Coronary artery (tissue), 2 donors: ENCODE data around the gene SLC6A12.

Source experiments
- DNase-seq: peaks from one replicate; pipeline ENCODE4 v3.0.0-alpha.2; 2017; ENCODE audit warnings: low spot score
- H3K27ac ChIP-seq, 2 donors: fragments of 200-600 bp; sonication (generic); one replicate each; pipeline ENCODE4 v1.5.1; 2016 to 2019
- H3K4me3 ChIP-seq: fragments of 200-600 bp; sonication (generic); 2 replicates; pipeline ENCODE4 v1.5.1; 2016; ENCODE audit warnings: mild to moderate bottlenecking, moderate library complexity
- CTCF ChIP-seq: fragments of 200-600 bp; sonication (generic); IDR thresholded peaks from one replicate; pipeline ENCODE4 v1.5.1; 2019; ENCODE audit warnings: antibody characterized with exemption

The SLC6A12 gene

GRCh38 chr12:256225-256624 is 42.3 kb upstream of the SLC6A12 start:
- no peak for DNase-seq
- H3K4me3 ChIP-seq: no peak overlapping the region
- H3K27ac ChIP-seq: no peak overlapping the region
- no peak for TF ChIP-seq CTCF

GRCh38 chr12:254912-255311 is 41.0 kb upstream of the SLC6A12 start:
- Histone ChIP-seq H3K27ac (no peak overlapping the region), H3K4me3 (no peak overlapping the region)
- no peak for TF ChIP-seq CTCF
- no peak for DNase-seq

GRCh38 chr12:254039-254438 is 40.1 kb upstream of the SLC6A12 start:
- no peak for DNase-seq
- Histone ChIP-seq H3K4me3 (no peak overlapping the region), H3K27ac (no peak overlapping the region)
- no peak for TF ChIP-seq CTCF

- TF ChIP-seq CTCF: no peak
- Histone ChIP-seq H3K27ac (no peak overlapping the region), H3K4me3 (no peak overlapping the region)
- DNase-seq: no peak
Measured at GRCh38 chr12:253116-253831, 39.3 kb upstream of the SLC6A12 start.

- Histone ChIP-seq H3K27ac (no peak overlapping the region), H3K4me3 (no peak overlapping the region)
- no peak for TF ChIP-seq CTCF
- no peak for DNase-seq
Measured at GRCh38 chr12:252636-253035, 38.7 kb upstream of the SLC6A12 start.

- TF ChIP-seq CTCF: no peak
- no peak overlapping the region for H3K27ac ChIP-seq
- no peak overlapping the region for H3K4me3 ChIP-seq
- no peak for DNase-seq
Measured at GRCh38 chr12:247271-247670, 33.3 kb upstream of the SLC6A12 start.

GRCh38 chr12:243381-243780 is 29.4 kb upstream of the SLC6A12 start:
- TF ChIP-seq CTCF: no peak
- DNase-seq: no peak
- H3K27ac ChIP-seq: no peak overlapping the region
- no peak overlapping the region for H3K4me3 ChIP-seq
